ENCODE measurements around the gene SHISAL2B. TPM values are rescaled to one million over a fixed set of nuclear protein-coding genes. Genes with fewer than 3 reads are reported as not detected.

SHISAL2B gene
- not detected for total RNA-seq
- not detected for polyA plus RNA-seq (ENCODE audit: insufficient read depth, low read depth, low replicate concordance)
- long read RNA-seq, donor 1 = 0 reads
- long read RNA-seq, donor 2 = 0 reads
- long read RNA-seq, donor 3 = 0 reads
- long read RNA-seq, donor 4 = 0 reads
- long read RNA-seq, donor 5 = 0 reads
- long read RNA-seq, donor 6 = 0 reads
- long read RNA-seq, donor 7 = 0 reads
- long read RNA-seq, donor 8 = 0 reads
- long read RNA-seq, donor 9 = 0 reads
- long read RNA-seq, donor 10 = 0 reads

DNA sequence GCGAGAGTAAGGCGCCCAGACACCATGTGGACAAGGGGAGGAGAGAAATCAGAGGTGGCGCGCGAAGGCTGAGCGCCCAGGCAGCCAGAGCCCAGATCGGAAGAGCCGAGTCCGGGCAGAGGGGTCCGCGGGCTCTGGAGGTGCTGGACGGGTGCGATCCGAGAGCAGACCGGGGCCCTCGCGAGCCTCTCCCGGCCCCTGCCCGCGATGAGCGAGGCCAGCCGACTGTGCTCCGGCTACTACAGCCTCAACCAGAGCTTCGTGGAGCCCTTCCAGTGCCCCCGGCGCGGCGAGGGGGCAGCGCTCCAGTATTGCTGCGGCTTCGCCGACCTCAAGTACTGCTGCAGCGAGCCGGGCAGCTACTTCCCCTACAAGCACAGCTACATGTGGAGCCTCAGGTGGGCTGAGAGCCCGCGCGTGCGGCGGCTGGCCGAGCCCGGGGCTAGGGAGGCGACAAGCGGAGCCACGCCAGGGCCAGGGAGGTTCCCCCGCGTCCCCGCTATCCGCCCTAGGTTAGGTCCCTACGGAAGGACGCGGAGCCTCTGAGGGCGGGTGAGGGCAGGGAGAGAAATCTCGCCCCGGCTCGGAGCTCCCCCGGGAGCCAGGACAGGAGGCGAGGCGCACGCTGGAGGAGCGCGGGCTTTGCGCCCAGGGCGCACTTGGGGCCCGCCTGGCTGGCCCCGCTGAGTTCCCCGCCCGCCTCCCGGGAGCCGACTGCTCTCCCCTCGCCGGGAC, at the start of gene SHISAL2B:
SHISAL2B (plus strand) TSS at position 87 of the 735 bp plus-strand sequence; CDS start at position 208, 121 bp downstream.
- intact Hi-C loops (cut with DNase I) = no loop called here
- Histone ChIP-seq H3K9me3 (ENCODE audit: control insufficient read depth in 2 of 3, insufficient read depth in 1 of 3, low read length in 3 of 3) (no peaks in the 10 kb centered on the region), H3K4me3 (ENCODE audit: low read length in 3 of 3) (no peak within 1 kb of the TSS), H3K27me3 (ENCODE audit: control insufficient read depth, insufficient read depth, low read length) (peaks cover 8% of the 10 kb centered on the region), H3K36me3 (ENCODE audit: control insufficient read depth in 2 of 3, insufficient read depth in 3 of 3, low read length in 3 of 3) (no peaks in the 10 kb centered on the region), H3K4me1 (ENCODE audit: control insufficient read depth in 2 of 3, insufficient read depth in 2 of 3, low read depth in 1 of 3, low read length in 3 of 3) (peaks cover 0 to 3% (median 0%) of the 10 kb centered on the region in 3 donors), H3K27ac (ENCODE audit: low read depth in 2 of 2, low read length in 2 of 2) (no peak within 1 kb of the TSS), H3K9ac (ENCODE audit: low read length in 3 of 3) (no peak within 1 kb of the TSS)
- TF ChIP-seq, protein P1, sequence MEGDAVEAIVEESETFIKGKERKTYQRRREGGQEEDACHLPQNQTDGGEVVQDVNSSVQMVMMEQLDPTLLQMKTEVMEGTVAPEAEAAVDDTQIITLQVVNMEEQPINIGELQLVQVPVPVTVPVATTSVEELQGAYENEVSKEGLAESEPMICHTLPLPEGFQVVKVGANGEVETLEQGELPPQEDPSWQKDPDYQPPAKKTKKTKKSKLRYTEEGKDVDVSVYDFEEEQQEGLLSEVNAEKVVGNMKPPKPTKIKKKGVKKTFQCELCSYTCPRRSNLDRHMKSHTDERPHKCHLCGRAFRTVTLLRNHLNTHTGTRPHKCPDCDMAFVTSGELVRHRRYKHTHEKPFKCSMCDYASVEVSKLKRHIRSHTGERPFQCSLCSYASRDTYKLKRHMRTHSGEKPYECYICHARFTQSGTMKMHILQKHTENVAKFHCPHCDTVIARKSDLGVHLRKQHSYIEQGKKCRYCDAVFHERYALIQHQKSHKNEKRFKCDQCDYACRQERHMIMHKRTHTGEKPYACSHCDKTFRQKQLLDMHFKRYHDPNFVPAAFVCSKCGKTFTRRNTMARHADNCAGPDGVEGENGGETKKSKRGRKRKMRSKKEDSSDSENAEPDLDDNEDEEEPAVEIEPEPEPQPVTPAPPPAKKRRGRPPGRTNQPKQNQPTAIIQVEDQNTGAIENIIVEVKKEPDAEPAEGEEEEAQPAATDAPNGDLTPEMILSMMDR (IDR thresholded peaks at IDR 0.05; ENCODE audit: borderline replicate concordance, extremely low read depth, insufficient read depth) = no peak
- DNase-seq (peak in 4 of 5 donors; percentile 55 to 66 (median 62)), FAIRE-seq (no peak)

GRCh38 chr5:64644831-64645230, 45.5 kb upstream of the SHISAL2B start:
- H3K27ac ChIP-seq (ENCODE audit: low read depth in 2 of 2, low read length in 2 of 2) = no peak overlapping the region
- no peak for FAIRE-seq

DNA sequence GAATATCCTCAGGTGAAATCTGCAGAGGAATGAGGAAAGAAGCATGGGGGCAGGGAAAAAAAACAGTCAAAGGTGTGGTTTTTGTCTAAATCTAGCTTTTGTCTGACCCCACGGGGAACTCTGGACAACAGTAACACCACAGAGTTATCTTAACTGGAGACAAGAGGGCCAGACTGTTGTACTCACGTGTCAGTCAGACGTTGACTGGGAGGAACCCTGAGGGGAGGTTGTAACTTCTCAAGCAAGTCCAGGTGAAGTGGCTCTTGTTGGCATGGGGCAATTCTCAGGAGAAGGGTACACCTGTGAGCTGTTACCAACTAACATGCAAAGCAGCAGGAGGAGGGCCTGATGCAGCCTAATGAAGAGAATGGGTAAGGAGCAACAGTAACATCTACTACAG, 44.1 kb upstream of the SHISAL2B start:
- no peak for DNase-seq
- Histone ChIP-seq H3K36me3 (ENCODE audit: control insufficient read depth in 2 of 3, insufficient read depth in 3 of 3, low read length in 3 of 3) (no peaks in the 10 kb centered on the region), H3K4me1 (ENCODE audit: control insufficient read depth in 2 of 3, insufficient read depth in 2 of 3, low read depth in 1 of 3, low read length in 3 of 3) (no peaks in the 10 kb centered on the region), H3K9ac (ENCODE audit: low read length in 3 of 3) (no peak overlapping the region), H3K27me3 (ENCODE audit: control insufficient read depth, insufficient read depth, low read length) (no peaks in the 10 kb centered on the region), H3K4me3 (ENCODE audit: low read length in 3 of 3) (no peak overlapping the region), H3K27ac (ENCODE audit: low read depth in 2 of 2, low read length in 2 of 2) (no peak overlapping the region), H3K9me3 (ENCODE audit: control insufficient read depth in 2 of 3, insufficient read depth in 1 of 3, low read length in 3 of 3) (no peaks in the 10 kb centered on the region)
- intact Hi-C loops (cut with DNase I) = no loop called here
- FAIRE-seq = no peak
- TF ChIP-seq, protein P1 (IDR thresholded peaks at IDR 0.05; ENCODE audit: borderline replicate concordance, extremely low read depth, insufficient read depth) = no peak

More at GRCh38 chr5:64644831-64645230, 45.5 kb upstream of the SHISAL2B start:
- TF ChIP-seq, protein P1 (IDR thresholded peaks at IDR 0.05; ENCODE audit: borderline replicate concordance, extremely low read depth, insufficient read depth) = no peak
- no peaks in the 10 kb centered on the region for H3K4me1 ChIP-seq (ENCODE audit: control insufficient read depth in 2 of 3, insufficient read depth in 2 of 3, low read depth in 1 of 3, low read length in 3 of 3)
- H3K27me3 ChIP-seq (ENCODE audit: control insufficient read depth, insufficient read depth, low read length) = no peaks in the 10 kb centered on the region
- no peak overlapping the region for H3K4me3 ChIP-seq (ENCODE audit: low read length in 3 of 3)
- H3K9me3 ChIP-seq (ENCODE audit: control insufficient read depth in 2 of 3, insufficient read depth in 1 of 3, low read length in 3 of 3) = no peaks in the 10 kb centered on the region
- intact Hi-C loops (cut with DNase I) = no loop called here
- no peaks in the 10 kb centered on the region for H3K36me3 ChIP-seq (ENCODE audit: control insufficient read depth in 2 of 3, insufficient read depth in 3 of 3, low read length in 3 of 3)
- H3K9ac ChIP-seq (ENCODE audit: low read length in 3 of 3) = no peak overlapping the region
- no peak for DNase-seq
